H1 (cell line): Measurements from ENCODE around the gene TATDN2. TPM values are rescaled to one million over a fixed set of nuclear protein-coding genes. Genes with fewer than 3 reads are reported as not detected.

ENCODE experiments used
- BACH1 ChIP-seq: IDR thresholded peaks from 2 replicates; pipeline ENCODE4 v1.6.1; 2012; ENCODE audit warnings: low read length, improper control_type of control experiment
- BRCA1 ChIP-seq: IDR thresholded peaks from 2 replicates; pipeline ENCODE4 v1.6.1; 2012; ENCODE audit warnings: low read depth, low read length, improper control_type of control experiment
- CBX8 ChIP-seq: fragments of 300-800, 300-1000 bp; sonication (generic); IDR thresholded peaks from 2 replicates; pipeline ENCODE4 v1.7.1; 2016; ENCODE audit warnings: low read depth, low read length, borderline replicate concordance
- CEBPB ChIP-seq: IDR thresholded peaks from 2 replicates; pipeline ENCODE4 v1.6.1; 2012; ENCODE audit warnings: low read depth, low read length
- CHD1 ChIP-seq: IDR thresholded peaks from 2 replicates; pipeline ENCODE4 v1.6.1; 2012; ENCODE audit warnings: low read depth, low read length, improper control_type of control experiment
- CREB1 ChIP-seq: IDR thresholded peaks from 2 replicates; pipeline ENCODE4 v1.6.1; 2012; ENCODE audit warnings: inconsistent platforms
- E2F6 ChIP-seq: IDR thresholded peaks from 2 replicates; pipeline ENCODE4 v1.6.1; 2012; ENCODE audit warnings: inconsistent platforms
- MAFK ChIP-seq: IDR thresholded peaks from 2 replicates; pipeline ENCODE4 v1.6.1; 2012; ENCODE audit warnings: low read depth, mild to moderate bottlenecking, improper control_type of control experiment, low read length
- RFX5 ChIP-seq: IDR thresholded peaks from 2 replicates; pipeline ENCODE4 v1.6.1; 2011; ENCODE audit warnings: low read depth, low read length, improper control_type of control experiment, borderline replicate concordance
- SIX5 ChIP-seq: IDR thresholded peaks from 2 replicates; pipeline ENCODE4 v1.6.1; 2011; ENCODE audit warnings: mild to moderate bottlenecking, low read depth, low read length
- ZNF274 ChIP-seq: IDR thresholded peaks from 2 replicates; pipeline ENCODE4 v1.7.0; 2012; ENCODE audit warnings: low read length, borderline replicate concordance; ENCODE audit errors: extremely low read depth
- polyA plus RNA-seq, 7 experiments: library from polyadenylated mRNA; depleted of rRNA in 3 of 7; stranded (reverse) in 5 of 7; unstranded in 2 of 7; fragments of >200 nt in 5 of 7; fragments of 200-250 nt in 2 of 7; gene quantifications; 1 replicate in 5 of 7; 2 replicates in 1 of 7; 4 replicates in 1 of 7; pipeline versions ENCODE4 v1.2.1 to v1.2.3, GENCODE V29; 2011 to 2013; ENCODE audit warnings: missing spikeins in 2 of 7, mixed read lengths in 2 of 7
- total RNA-seq: library from RNA; stranded (reverse); fragmentation: NEBNext Ultra II Directional; extraction: Animal tissue kit (Norgen Biotek cat#: 25700); gene quantifications from 2 replicates; pipeline ENCODE4 v1.2.1, GENCODE V29; 2021

Gene TATDN2
- total and polyA plus RNA-seq, 2 of the 8 experiments (the other 6 are each of a cell fraction or from before 2014, with no cell fraction given), result 12.1 to 34.8 TPM

DNA sequence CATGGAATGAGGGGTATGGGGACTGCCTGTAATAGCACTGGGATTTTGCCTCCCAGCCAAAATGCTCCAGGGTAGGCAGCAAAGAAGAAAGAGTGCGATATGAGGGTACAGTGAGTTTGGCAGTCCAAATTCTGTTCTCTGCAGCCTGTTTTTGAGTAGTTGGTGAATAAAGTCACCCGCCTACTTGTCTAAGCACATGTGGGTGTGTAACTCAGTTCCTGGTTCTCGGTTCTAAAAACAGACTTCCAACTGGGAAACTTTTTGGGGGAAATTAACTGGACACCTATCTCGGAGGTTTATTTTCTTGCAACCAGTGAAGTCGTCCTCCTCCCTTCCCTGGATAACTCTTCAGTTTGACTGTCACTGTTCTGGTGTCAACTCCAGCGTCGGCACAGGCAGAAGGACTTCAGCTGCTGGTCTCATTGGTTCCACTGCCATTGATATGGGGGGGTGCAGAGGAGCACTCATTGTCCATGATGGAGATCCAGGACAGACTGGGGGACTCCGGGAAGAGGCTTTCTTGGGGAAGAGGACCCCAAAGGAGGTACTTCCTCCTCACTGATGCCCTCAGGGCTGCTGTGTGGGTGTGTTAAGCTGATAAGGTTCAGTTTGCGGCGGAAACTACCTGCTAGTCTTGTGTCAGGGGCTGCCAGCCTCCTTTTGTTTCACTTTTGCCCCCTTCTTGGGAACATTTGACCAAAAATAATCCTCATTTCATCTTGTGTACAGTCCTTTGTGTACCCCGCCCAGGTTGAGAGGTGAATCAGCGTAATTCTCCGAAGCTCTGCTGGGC is 31.3 kb downstream of the TATDN2 start (continued):
- TF ChIP-seq RFX5, result no peak
- TF ChIP-seq MAFK, result no peak
- no peak for TF ChIP-seq BRCA1
- no peak for TF ChIP-seq BACH1
- no peak for TF ChIP-seq CEBPB
- TF ChIP-seq CBX8, result no peak
- no peak for TF ChIP-seq CHD1
- TF ChIP-seq E2F6, result no peak
- TF ChIP-seq SIX5, result no peak
- no peak for TF ChIP-seq ZNF274
- TF ChIP-seq CREB1, result no peak
